Peyer's patch (tissue), 4 donors: ENCODE measurements around the gene NFAT5.

Source experiments
- CTCF ChIP-seq, 6 experiments: fragments of 450-650 bp in 4 of 6; fragments of 200-600 bp in 2 of 6; sonication (generic) in 1 of 6; IDR thresholded peaks; one replicate each; pipeline ENCODE4 v1.5.1; 2017 to 2019; ENCODE audit warnings: antibody characterized with exemption in 6 of 6, mild to moderate bottlenecking in 3 of 6, moderate library complexity in 1 of 6
- POLR2A ChIP-seq, 2 donors: fragments of 450-650 bp; IDR thresholded peaks; one replicate each; pipeline ENCODE4 v1.5.1; 2017; ENCODE audit warnings: antibody characterized with exemption in 2 of 2, mild to moderate bottlenecking in 2 of 2, moderate library complexity in 2 of 2

- no peak for TF ChIP-seq CTCF (IDR thresholded peaks at IDR 0.05)
- no peak for TF ChIP-seq POLR2A (IDR thresholded peaks at IDR 0.05)
Measured at GRCh38 chr16:69706975-69707340, 141.2 kb downstream of the NFAT5 start.
